Mesenchymal stem cell (in vitro differentiated cells and primary cell): ENCODE measurements around the gene FCGR3B.
"Not testable (repeated sequence)": the region's sequence is repeated elsewhere in the genome, so short reads cannot be mapped to it uniquely, and the experiment has no call there.

Experiments
- DNase-seq: peaks from one replicate; pipeline ENCODE4 v3.0.0-alpha.2; 2013
- H2AFZ ChIP-seq: one replicate; pipeline ENCODE4 v1.6.1; 2013; ENCODE audit warnings: low read depth, mild to moderate bottlenecking, control low read depth, inconsistent platforms, low read length, moderate library complexity
- H2AK5ac ChIP-seq: 2 replicates; pipeline ENCODE4 v1.6.1; 2013; ENCODE audit warnings: low read length, moderate library complexity, mild to moderate bottlenecking, inconsistent platforms; ENCODE audit not compliant: severe bottlenecking
- H2BK120ac ChIP-seq: one replicate; pipeline ENCODE4 v1.6.1; 2013; ENCODE audit warnings: low read depth, mild to moderate bottlenecking, inconsistent platforms, low read length, moderate library complexity
- H2BK12ac ChIP-seq, 2 experiments: one replicate each; pipeline ENCODE4 v1.6.1; 2013; ENCODE audit warnings: inconsistent platforms in 2 of 2, low read length in 2 of 2, mild to moderate bottlenecking in 2 of 2, moderate library complexity in 2 of 2, control low read depth in 1 of 2
- H2BK15ac ChIP-seq: one replicate; pipeline ENCODE4 v1.6.1; 2013; ENCODE audit warnings: mild to moderate bottlenecking, low read depth, inconsistent platforms; ENCODE audit not compliant: poor library complexity, severe bottlenecking
- H2BK5ac ChIP-seq: 2 replicates; pipeline ENCODE4 v1.6.1; 2013; ENCODE audit warnings: low read depth, mild to moderate bottlenecking, low read length, control low read depth, inconsistent platforms; ENCODE audit not compliant: poor library complexity, severe bottlenecking
- H3K14ac ChIP-seq, 2 experiments: one replicate each; pipeline ENCODE4 v1.6.1; 2013; ENCODE audit warnings: inconsistent platforms in 2 of 2, low read length in 2 of 2, control low read depth in 1 of 2, mild to moderate bottlenecking in 1 of 2, moderate library complexity in 1 of 2
- H3K18ac ChIP-seq, 2 experiments: one replicate each; pipeline ENCODE4 v1.6.1; 2013; ENCODE audit warnings: inconsistent platforms in 2 of 2, low read length in 2 of 2, control low read depth in 1 of 2, low read depth in 1 of 2, mild to moderate bottlenecking in 1 of 2
- H3K23ac ChIP-seq, 2 experiments: one replicate each; pipeline ENCODE4 v1.6.1; 2013; ENCODE audit warnings: inconsistent platforms in 2 of 2, low read length in 2 of 2, mild to moderate bottlenecking in 2 of 2, moderate library complexity in 2 of 2, control low read depth in 1 of 2
- H3K27ac ChIP-seq: 2 replicates; pipeline ENCODE4 v1.5.1; 2013; ENCODE audit warnings: mild to moderate bottlenecking, moderate library complexity, low read length, control low read depth, inconsistent platforms; ENCODE audit not compliant: poor library complexity, severe bottlenecking
- H3K27me3 ChIP-seq, 2 experiments: 2 replicates each; pipeline versions ENCODE4 v1.6.1 to v1.7.0; 2013; ENCODE audit warnings: low read length in 2 of 2, mild to moderate bottlenecking in 2 of 2, moderate library complexity in 2 of 2, control low read depth in 1 of 2, inconsistent platforms in 1 of 2; ENCODE audit not compliant: control insufficient read depth in 1 of 2, insufficient read depth in 1 of 2
- H3K36me3 ChIP-seq, 2 experiments: 2 replicates each; pipeline versions ENCODE4 v1.6.1 to v1.7.0; 2013; ENCODE audit warnings: low read length in 2 of 2, control low read depth in 1 of 2, inconsistent platforms in 1 of 2, low read depth in 1 of 2, mild to moderate bottlenecking in 1 of 2; ENCODE audit not compliant: insufficient read depth in 2 of 2, control insufficient read depth in 1 of 2
- H3K4ac ChIP-seq, 2 experiments: one replicate each; pipeline ENCODE4 v1.6.1; 2013; ENCODE audit warnings: inconsistent platforms in 2 of 2, low read length in 2 of 2, mild to moderate bottlenecking in 2 of 2, moderate library complexity in 2 of 2, control low read depth in 1 of 2, low read depth in 1 of 2
- H3K4me1 ChIP-seq: 2 replicates; pipeline ENCODE4 v1.6.1; 2013; ENCODE audit warnings: low read depth, low read length, control low read depth; ENCODE audit not compliant: control insufficient read depth, insufficient read depth
- H3K4me2 ChIP-seq: 2 replicates; pipeline ENCODE4 v1.6.1; 2013; ENCODE audit warnings: low read length, mild to moderate bottlenecking, inconsistent platforms; ENCODE audit not compliant: poor library complexity, severe bottlenecking
- H3K4me3 ChIP-seq, 2 experiments: 2 replicates each; pipeline versions ENCODE4 v1.5.1 to v1.7.0; 2013; ENCODE audit warnings: low read length in 2 of 2, mild to moderate bottlenecking in 2 of 2, control low read depth in 1 of 2, low read depth in 1 of 2; ENCODE audit not compliant: insufficient read depth in 1 of 2
- H3K79me1 ChIP-seq: replicated peaks from 2 replicates; pipeline ENCODE4 v1.6.1; 2013; ENCODE audit warnings: mild to moderate bottlenecking, control low read depth, low read length, inconsistent platforms; ENCODE audit not compliant: poor library complexity, severe bottlenecking
- H3K9ac ChIP-seq: 2 replicates; pipeline ENCODE4 v1.7.0; 2013; ENCODE audit warnings: mild to moderate bottlenecking, low read length, moderate library complexity
- H3K9me3 ChIP-seq: 2 replicates; pipeline ENCODE4 v1.7.0; 2013; ENCODE audit warnings: mild to moderate bottlenecking, low read length; ENCODE audit not compliant: control insufficient read depth
- H4K8ac ChIP-seq: one replicate; pipeline ENCODE4 v1.6.1; 2013; ENCODE audit warnings: inconsistent platforms, mild to moderate bottlenecking, low read length, moderate library complexity
- H4K91ac ChIP-seq: one replicate; pipeline ENCODE4 v1.6.1; 2013; ENCODE audit warnings: mild to moderate bottlenecking, low read length, inconsistent platforms
- WGBS: methylation state at CpG from one replicate; pipeline ENCODE4 v1.1.7; 2013; ENCODE audit warnings: mixed read lengths; 5-methylcytosine and 5-hydroxymethylcytosine counted together

FCGR3B gene

DNA sequence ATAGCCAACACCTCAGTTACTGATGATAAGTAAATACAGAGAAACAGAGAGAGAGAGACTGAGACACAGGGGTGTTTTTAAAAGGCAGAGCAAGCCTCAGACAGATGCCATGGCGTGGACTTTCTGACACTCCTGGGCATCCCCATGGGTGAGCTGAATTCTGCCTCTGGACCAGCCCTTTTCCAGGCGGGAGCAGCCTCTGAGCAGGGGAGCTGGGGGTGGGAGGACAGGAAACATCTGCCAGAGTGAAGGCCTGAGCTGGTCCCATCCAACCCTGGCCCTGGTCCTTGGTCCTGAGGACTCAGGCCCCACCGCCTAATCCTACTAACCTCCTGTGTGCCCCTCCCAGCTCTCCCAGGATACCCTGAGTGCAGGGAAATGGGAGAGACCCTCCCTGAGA, 43.9 kb upstream of the FCGR3B start:
- WGBS, result 90% methylated on average over 2 of the region's 3 CpGs
- H3K4me2 ChIP-seq, H3K18ac ChIP-seq, H3K4ac ChIP-seq, H3K4me3 ChIP-seq, H4K91ac ChIP-seq, H2AK5ac ChIP-seq, H2BK12ac ChIP-seq, H3K9me3 ChIP-seq, H2BK5ac ChIP-seq, H2BK120ac ChIP-seq, H4K8ac ChIP-seq, H3K36me3 ChIP-seq, H3K79me1 ChIP-seq, H3K23ac ChIP-seq, H3K4me1 ChIP-seq, H2AFZ ChIP-seq, H3K27ac ChIP-seq, DNase-seq, H3K14ac ChIP-seq, H3K9ac ChIP-seq, H2BK15ac ChIP-seq: not testable (repeated sequence)
- H3K27me3 ChIP-seq, result peaks cover 0 to 13% of the 10 kb centered on the region in 2 experiments

DNA sequence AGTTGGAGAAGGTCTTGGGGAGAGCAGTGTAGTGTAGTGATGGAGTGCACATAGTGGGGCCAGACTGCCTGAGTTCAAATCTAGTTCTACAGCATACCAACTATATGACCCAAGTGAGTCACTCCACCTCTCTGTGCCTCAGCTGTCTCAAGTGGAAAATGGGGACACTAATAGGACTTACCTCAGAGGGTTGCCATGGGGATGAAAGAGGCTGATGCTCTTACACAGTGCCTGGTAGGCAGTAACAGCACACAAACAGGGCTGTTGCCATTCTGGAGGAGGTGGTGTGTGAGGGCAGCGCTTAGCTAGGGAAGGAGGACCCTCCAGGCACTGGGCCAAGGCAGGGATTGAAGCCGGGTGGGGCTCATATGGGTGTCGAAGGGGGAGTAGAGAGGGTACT, 43.5 kb upstream of the FCGR3B start:
- not testable (repeated sequence) for H4K8ac ChIP-seq, H2AK5ac ChIP-seq, H3K4me2 ChIP-seq, H3K18ac ChIP-seq, H3K14ac ChIP-seq, H3K23ac ChIP-seq, H3K4me1 ChIP-seq, H3K9ac ChIP-seq, H3K9me3 ChIP-seq, H3K79me1 ChIP-seq, H2BK5ac ChIP-seq, H4K91ac ChIP-seq, H3K36me3 ChIP-seq, H3K4ac ChIP-seq, H2BK12ac ChIP-seq, H2BK15ac ChIP-seq, H2BK120ac ChIP-seq, H3K27ac ChIP-seq, DNase-seq, H2AFZ ChIP-seq, H3K4me3 ChIP-seq
- H3K27me3 ChIP-seq, result peaks cover 0 to 13% of the 10 kb centered on the region in 2 experiments
- WGBS, result no CpG with 5 or more reads among the region's 3 CpGs

DNA sequence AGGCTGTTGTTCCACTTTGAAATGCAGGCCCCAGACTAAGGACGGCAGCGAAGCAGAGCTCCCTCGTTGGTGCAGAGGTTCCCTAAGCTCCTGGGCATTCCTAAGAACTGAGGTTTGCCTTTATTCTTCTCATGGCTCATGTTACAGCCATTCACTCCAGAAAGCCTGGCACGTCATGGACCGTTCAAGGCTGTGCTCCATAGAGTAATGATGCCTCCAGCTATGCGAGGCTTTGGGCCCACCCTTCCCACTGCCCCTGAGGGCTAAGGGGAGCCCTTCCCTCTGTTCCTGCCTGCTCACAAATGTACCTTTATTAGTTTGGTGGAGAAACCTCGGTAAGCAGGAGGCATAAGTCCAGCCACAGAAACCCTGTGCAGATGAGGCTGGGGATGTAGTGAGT, 42.5 kb upstream of the FCGR3B start:
- H3K18ac ChIP-seq, H3K9me3 ChIP-seq, H3K14ac ChIP-seq, H2BK5ac ChIP-seq, H3K4me3 ChIP-seq, H3K23ac ChIP-seq, H4K8ac ChIP-seq, DNase-seq, H3K4me1 ChIP-seq, H3K9ac ChIP-seq, H2BK12ac ChIP-seq, H3K4ac ChIP-seq, H2BK15ac ChIP-seq, H3K4me2 ChIP-seq, H3K79me1 ChIP-seq, H2AK5ac ChIP-seq, H4K91ac ChIP-seq, H2AFZ ChIP-seq, H3K36me3 ChIP-seq, H3K27ac ChIP-seq, H2BK120ac ChIP-seq: not testable (repeated sequence)
- peaks cover 0 to 13% of the 10 kb centered on the region in 2 experiments for H3K27me3 ChIP-seq
- 89% methylated on average over 5 of the region's 7 CpGs for WGBS

DNA sequence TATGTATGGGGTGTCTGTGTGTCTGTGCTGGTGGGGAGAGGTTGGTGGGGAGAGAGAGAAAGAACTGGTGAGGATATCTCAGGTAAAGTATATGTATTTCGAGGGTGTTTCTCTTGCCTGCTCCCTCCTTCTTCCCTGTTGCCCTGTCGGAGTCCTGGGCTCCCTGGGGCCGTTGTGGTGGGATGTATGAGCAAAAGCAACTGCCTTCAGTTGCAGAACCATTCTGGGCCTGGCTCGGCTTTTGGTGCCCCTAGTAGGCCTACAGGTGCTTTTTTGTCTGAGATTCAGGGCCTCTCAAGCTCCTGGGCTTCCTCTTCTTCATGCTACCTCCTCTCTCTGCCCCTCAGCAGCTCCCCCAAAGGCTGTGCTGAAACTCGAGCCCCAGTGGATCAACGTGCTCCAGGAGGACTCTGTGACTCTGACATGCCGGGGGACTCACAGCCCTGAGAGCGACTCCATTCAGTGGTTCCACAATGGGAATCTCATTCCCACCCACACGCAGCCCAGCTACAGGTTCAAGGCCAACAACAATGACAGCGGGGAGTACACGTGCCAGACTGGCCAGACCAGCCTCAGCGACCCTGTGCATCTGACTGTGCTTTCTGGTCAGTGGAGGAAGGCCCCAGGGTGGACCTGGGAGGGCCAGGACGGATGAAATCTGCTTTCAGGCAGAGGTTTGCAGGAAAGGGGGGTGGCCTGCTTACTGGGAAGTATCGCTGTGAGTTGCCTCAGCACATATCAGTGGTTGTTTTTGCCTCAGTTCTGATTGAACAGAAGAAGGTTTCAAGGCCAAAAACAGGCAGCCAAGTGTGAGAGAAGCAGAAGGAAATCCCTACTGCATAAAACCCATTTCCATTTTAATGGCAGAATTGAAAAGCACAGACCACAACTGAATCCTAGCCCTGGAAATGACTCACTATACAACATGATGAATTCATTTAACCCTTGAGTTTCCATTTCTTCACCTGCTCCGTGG, 40.4 kb upstream of the FCGR3B start:
- not testable (repeated sequence) for H3K27me3 ChIP-seq, H3K9me3 ChIP-seq, H4K91ac ChIP-seq, H3K27ac ChIP-seq, H4K8ac ChIP-seq, H3K14ac ChIP-seq, H2BK5ac ChIP-seq, H3K23ac ChIP-seq, H3K18ac ChIP-seq, H3K4me2 ChIP-seq, H3K36me3 ChIP-seq, H2AK5ac ChIP-seq, H3K4me3 ChIP-seq, H3K4me1 ChIP-seq, H2BK12ac ChIP-seq, H3K79me1 ChIP-seq, H2AFZ ChIP-seq, H2BK15ac ChIP-seq, H3K9ac ChIP-seq, H2BK120ac ChIP-seq, DNase-seq, H3K4ac ChIP-seq
- 74% methylated on average over 7 of the region's 15 CpGs for WGBS
